GM21381 (cell line): ENCODE results near the gene ZSWIM9.
"Not testable (repeated sequence)": the region's sequence is repeated elsewhere in the genome, so short reads cannot be mapped to it uniquely, and the experiment has no call there.

Source experiments
- ATAC-seq: cut with Tn5 transposase; IDR thresholded peaks from one replicate; pipeline ENCODE4 v1.9.1; 2021; ENCODE audit warnings: mild to moderate bottlenecking, moderate library complexity; ENCODE audit not compliant: unreplicated experiment

ZSWIM9 gene

DNA sequence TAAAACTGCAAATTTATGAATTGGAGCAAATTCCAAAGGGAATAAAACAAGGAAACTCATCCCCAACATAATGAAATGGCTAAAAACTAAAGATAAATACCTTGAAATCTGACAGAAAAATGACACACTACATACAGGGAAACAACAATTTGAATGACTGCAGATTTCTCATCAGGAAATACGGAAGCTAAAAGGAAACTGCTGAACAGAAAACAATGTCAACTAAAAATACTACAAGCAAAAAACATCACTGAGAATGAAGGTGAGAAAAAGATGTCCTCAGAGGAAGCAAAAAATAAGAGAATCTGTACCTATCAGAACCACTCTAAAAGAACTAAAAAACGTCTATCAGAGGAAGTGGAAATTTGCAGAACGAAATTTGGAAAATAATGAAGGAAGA, 39.5 kb downstream of the ZSWIM9 start:
- ATAC-seq: no peak

- no peak for ATAC-seq
Observed at GRCh38 chr19:48213959-48214358, 43.5 kb downstream of the ZSWIM9 start.

- no peak for ATAC-seq
Observed at GRCh38 chr19:48216933-48217332, 46.5 kb downstream of the ZSWIM9 start.

DNA sequence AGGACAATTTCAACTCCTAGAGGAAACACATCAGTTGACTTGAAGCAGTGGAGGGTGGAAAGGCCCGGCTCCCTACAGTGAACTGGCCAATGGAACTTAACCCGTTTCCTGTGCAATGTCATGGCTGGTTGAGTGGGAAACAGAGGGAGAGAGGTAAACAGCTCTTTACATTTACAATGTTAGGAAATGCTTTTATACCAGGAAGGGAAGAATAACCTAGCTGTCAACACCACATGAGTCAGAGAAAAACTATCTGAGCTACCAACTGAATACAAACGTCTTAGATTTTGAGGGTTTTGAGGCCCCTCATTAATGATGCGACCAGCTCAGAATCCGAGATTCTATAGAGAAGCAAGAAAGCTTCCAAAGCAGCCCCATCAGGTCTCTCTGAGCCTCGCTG, 48.5 kb downstream of the ZSWIM9 start:
- ATAC-seq: no peak

- ATAC-seq: not testable (repeated sequence)
Observed at GRCh38 chr19:48220784-48221183, 50.3 kb downstream of the ZSWIM9 start.

GRCh38 chr19:48221628-48222027, 51.1 kb downstream of the ZSWIM9 start:
- no peak for ATAC-seq

GRCh38 chr19:48230555-48231129, 60.2 kb downstream of the ZSWIM9 start:
- no peak for ATAC-seq

GRCh38 chr19:48237057-48237456, 66.6 kb downstream of the ZSWIM9 start:
- ATAC-seq: no peak

GRCh38 chr19:48239120-48239519, 68.6 kb downstream of the ZSWIM9 start:
- ATAC-seq: no peak

DNA sequence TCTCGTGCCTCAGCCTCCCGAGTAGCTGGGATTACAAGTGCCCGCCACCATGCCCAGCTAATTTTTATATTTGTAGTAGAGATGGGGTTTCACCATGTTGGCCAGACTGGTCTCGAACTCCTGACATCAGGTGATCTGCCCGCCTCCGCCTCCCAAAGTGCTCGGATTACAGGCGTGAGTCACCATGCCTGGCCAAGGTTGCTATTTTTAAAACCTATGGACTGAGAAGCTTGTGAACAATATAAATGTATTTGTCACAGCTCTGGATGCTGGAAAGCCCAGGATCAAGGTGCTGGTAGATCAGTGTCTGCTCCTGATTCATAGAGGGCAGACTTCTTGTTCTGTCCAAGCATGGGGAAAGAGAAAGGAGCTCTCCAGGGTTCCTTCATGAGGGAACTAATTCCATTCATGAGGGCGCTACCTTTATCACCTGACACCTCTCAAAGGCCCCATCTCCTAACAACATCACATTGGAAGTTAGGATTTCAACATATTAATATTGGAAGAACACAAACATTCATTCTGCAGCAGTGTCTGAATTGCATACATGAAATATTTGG, 69.2 kb downstream of the ZSWIM9 start:
- no peak for ATAC-seq

GRCh38 chr19:48241771-48242170, 71.3 kb downstream of the ZSWIM9 start:
- ATAC-seq: not testable (repeated sequence)

DNA sequence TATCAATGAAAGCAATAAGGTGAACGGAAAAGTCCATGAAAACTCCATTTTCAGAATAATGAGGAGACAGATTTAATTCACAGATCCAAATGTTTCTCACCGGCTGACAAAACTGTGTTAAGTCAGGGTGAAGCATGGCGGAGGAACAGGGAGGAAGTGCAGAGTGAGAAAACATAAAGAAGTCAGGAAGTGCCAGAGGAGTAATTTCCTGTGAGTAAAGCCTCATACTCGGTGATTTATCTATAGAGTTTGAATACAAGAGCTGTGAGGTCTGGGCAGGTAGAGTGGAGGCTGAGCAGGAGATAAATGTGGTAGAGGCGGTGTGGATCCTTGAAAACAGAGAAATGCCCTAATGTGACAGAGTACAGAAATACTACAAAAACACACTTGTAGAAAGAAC, 73.8 kb downstream of the ZSWIM9 start:
- ATAC-seq: no peak

- no peak for ATAC-seq
Observed at GRCh38 chr19:48246101-48246500, 75.6 kb downstream of the ZSWIM9 start.

GRCh38 chr19:48247212-48247611, 76.7 kb downstream of the ZSWIM9 start:
- no peak for ATAC-seq
